BJ (cell line): ENCODE data around the gene PDE8B. TPM values are rescaled to one million over a fixed set of nuclear protein-coding genes. Genes with fewer than 3 reads are reported as not detected.

Experiments
- CTCF ChIA-PET: fragments of 350-600 bp; formaldehyde crosslinking; extraction: SDS; loops from one replicate; lab custom pipeline; 2021; ENCODE audit warnings: antibody characterized with exemption, inconsistent platforms; lab: Yijun Ruan, JAX
- POLR2A ChIA-PET: fragments of 300-600 bp; sonication (Branson Sonifier 250); formaldehyde crosslinking; extraction: SDS; loops from one replicate; lab custom pipeline; 2021; ENCODE audit warnings: antibody characterized with exemption; lab: Charles Lee
- DNase-seq: peaks from one replicate; pipeline ENCODE4 v3.0.0-alpha.2; 2011; ENCODE audit warnings: low read depth
- H3K27me3 ChIP-seq: 2 replicates; pipeline ENCODE4 v1.6.0; 2011; ENCODE audit warnings: low read length; ENCODE audit not compliant: control insufficient read depth, insufficient read depth
- H3K36me3 ChIP-seq: 2 replicates; pipeline ENCODE4 v1.5.1; 2011; ENCODE audit warnings: low read length; ENCODE audit not compliant: control insufficient read depth, insufficient read depth
- H3K4me3 ChIP-seq: 2 replicates; pipeline ENCODE4 v1.5.1; 2011; ENCODE audit warnings: low read depth, mild to moderate bottlenecking, control low read depth, low read length
- CTCF ChIP-seq: IDR thresholded peaks from 2 replicates; pipeline ENCODE4 v1.5.1; 2011; ENCODE audit warnings: low read depth, mild to moderate bottlenecking, control low read depth, inconsistent platforms, low read length, moderate library complexity; ENCODE audit not compliant: insufficient read depth
- polyA plus RNA-seq: library from polyadenylated mRNA; depleted of rRNA; stranded (reverse); fragments of >200 nt; gene quantifications from 2 replicates; pipeline ENCODE4 v1.2.3, GENCODE V29; 2011

Gene PDE8B
- polyA plus RNA-seq, 1 experiment = 2.2 TPM

GRCh38 chr5:77426670-77427069 lies 216.2 kb downstream of the PDE8B start:
- no peaks in the 10 kb centered on the region for H3K27me3 ChIP-seq
- ChIA-PET CTCF (interaction anchor here (0.9 to 2.9 kb wide), 4 partner anchors 12 to 282 kb away, joined by 3 to 17 read pairs (median 4); partner anchors contain the start of gene WDR41), POLR2A (interaction anchor here (1.1 kb wide), 1 partner anchor 10 kb away, joined by 4 read pairs; no protein-coding TSS in a partner anchor)
- no peak for TF ChIP-seq CTCF
- H3K36me3 ChIP-seq = peaks cover 4% of the 10 kb centered on the region
- no peak overlapping the region for H3K4me3 ChIP-seq
- DNase-seq = no peak

DNA sequence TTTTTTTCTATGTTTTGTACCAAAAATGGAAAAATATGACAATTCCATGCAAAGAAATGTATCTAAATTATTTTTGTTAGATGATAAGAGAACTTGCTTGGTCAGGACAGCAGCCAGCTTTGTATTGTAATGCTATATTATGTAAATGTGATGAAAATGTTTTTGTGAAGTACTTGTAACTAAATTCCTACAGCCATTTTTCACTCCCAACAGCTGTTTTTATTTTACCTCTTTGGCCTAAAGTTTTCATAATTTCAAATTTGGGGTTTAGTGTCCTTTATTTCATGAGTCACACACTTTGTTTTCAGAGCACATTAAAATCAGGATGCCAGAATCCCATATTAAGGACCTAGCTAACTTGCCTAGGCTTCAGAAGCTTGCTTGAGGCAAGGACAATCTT lies 217.5 kb downstream of the PDE8B start:
- Histone ChIP-seq H3K27me3 (no peaks in the 10 kb centered on the region), H3K4me3 (no peak overlapping the region), H3K36me3 (peaks cover 5% of the 10 kb centered on the region)
- no peak for TF ChIP-seq CTCF
- POLR2A ChIA-PET = interaction anchor here (0.6 to 0.9 kb wide), 2 partner anchors 64 to 810 kb away, joined by 3 to 5 read pairs; partner anchors contain the start of gene WDR41
- CTCF ChIA-PET = interaction anchor here (0.8 to 1.1 kb wide), 2 partner anchors 9 to 24 kb away, joined by 3 to 4 read pairs; no protein-coding TSS in a partner anchor
- peak; percentile 50 for DNase-seq

DNA sequence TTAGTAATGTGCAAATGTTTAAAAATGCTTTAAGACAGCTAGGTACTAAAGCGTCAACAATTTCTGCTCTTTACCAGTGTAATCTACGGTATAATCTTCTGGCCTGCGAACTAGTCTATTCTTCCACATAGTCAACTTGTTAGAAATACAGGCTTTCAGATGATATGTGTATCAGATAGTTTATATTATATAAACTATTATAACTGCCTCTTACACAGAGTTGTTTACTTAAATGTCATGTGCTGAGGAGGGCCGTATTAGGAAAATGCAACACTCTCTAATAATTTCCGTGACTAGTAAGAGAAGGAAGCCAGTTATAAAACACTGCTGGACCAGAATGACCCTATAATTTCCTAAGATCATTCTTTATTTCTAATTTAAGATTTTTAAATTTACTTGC lies 218.0 kb downstream of the PDE8B start:
- H3K36me3 ChIP-seq = peaks cover 5% of the 10 kb centered on the region
- ChIA-PET CTCF (interaction anchor here (0.8 to 1.1 kb wide), 2 partner anchors 9 to 24 kb away, joined by 3 to 4 read pairs; no protein-coding TSS in a partner anchor), POLR2A (interaction anchor here (0.6 to 0.9 kb wide), 2 partner anchors 63 to 810 kb away, joined by 3 to 5 read pairs; partner anchors contain the start of gene WDR41)
- no peak for DNase-seq
- no peak for TF ChIP-seq CTCF
- H3K4me3 ChIP-seq = no peak overlapping the region
- no peaks in the 10 kb centered on the region for H3K27me3 ChIP-seq

- Histone ChIP-seq H3K4me3 (no peak overlapping the region), H3K36me3 (peaks cover 8% of the 10 kb centered on the region), H3K27me3 (no peaks in the 10 kb centered on the region)
- TF ChIP-seq CTCF = no peak
- ChIA-PET CTCF (no interaction called here), POLR2A (no interaction called here)
- DNase-seq = peak; percentile 75
These were observed 220.2 kb downstream of the PDE8B start for GRCh38 chr5:77430726-77431125.

DNA sequence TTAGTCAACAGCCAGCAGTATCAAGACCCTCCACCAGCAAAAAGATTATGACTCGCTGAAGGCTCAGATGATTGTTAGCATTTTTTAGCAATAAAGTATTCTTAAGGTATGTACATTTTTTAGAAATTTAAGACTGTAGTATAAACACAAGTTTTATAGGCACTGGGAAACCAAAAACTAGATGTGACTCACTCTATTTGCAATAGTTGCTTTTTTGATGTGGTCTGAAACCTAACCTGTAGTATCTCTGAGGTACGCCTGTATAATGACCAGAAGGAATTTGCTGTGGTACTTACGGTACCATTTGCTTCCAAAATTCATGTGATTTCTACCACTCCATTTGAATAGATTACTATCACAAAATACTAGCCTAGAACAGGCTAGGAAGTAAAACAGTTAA lies 220.8 kb downstream of the PDE8B start:
- H3K36me3 ChIP-seq = peaks cover 10% of the 10 kb centered on the region
- peak; percentile 69 for DNase-seq
- H3K27me3 ChIP-seq = no peaks in the 10 kb centered on the region
- no peak overlapping the region for H3K4me3 ChIP-seq
- POLR2A ChIA-PET = no interaction called here
- CTCF ChIA-PET = interaction anchor here (1.2 to 1.5 kb wide), 3 partner anchors 14 to 286 kb away, joined by 3 to 4 read pairs (median 4); no protein-coding TSS in a partner anchor
- no peak for TF ChIP-seq CTCF
